Transverse colon (tissue), 4 donors: Measurements from ENCODE around the gene CCDC85C. TPM values are rescaled to one million over a fixed set of nuclear protein-coding genes. Genes with fewer than 3 reads are reported as not detected.

ENCODE experiments used
- DNase-seq: peaks from one replicate; pipeline ENCODE4 v3.0.0-alpha.2; 2019
- H3K27ac ChIP-seq, 4 donors: fragments of 200-600 bp; sonication (generic); 2 replicates each; pipeline ENCODE4 v1.5.1; 2016 to 2018; ENCODE audit warnings: inconsistent platforms in 4 of 4
- H3K27me3 ChIP-seq: fragments of 200-600 bp; sonication (generic); 2 replicates; pipeline ENCODE4 v1.5.1; 2017; ENCODE audit warnings: inconsistent platforms
- H3K36me3 ChIP-seq, 4 donors: fragments of 200-600 bp; sonication (generic); 2 replicates each; pipeline ENCODE4 v1.5.1; 2017 to 2019; ENCODE audit warnings: inconsistent platforms in 4 of 4
- H3K4me1 ChIP-seq, 4 donors: fragments of 200-600 bp; sonication (generic); 2 replicates each; pipeline ENCODE4 v1.5.1; 2017 to 2020; ENCODE audit warnings: inconsistent platforms in 4 of 4
- H3K4me3 ChIP-seq, 4 donors: fragments of 200-600 bp; sonication (generic); 1 replicate in 1 of 4; 2 replicates in 3 of 4; pipeline versions ENCODE4 v1.5.1 to v1.6.1; 2017 to 2019; ENCODE audit warnings: inconsistent platforms in 4 of 4
- H3K9me3 ChIP-seq, 2 donors: fragments of 200-600 bp; sonication (generic); 2 replicates each; pipeline ENCODE4 v1.5.1; 2017 to 2019; ENCODE audit warnings: inconsistent platforms in 2 of 2
- CTCF ChIP-seq, 5 experiments: fragments of 200-600 bp in 3 of 5; fragments of 450-650 bp in 2 of 5; sonication (generic) in 3 of 5; IDR thresholded peaks; 1 replicate in 2 of 5; 2 replicates in 3 of 5; pipeline ENCODE4 v1.5.1; 2016 to 2017; ENCODE audit warnings: antibody characterized with exemption in 5 of 5, inconsistent platforms in 3 of 5, mild to moderate bottlenecking in 2 of 5, moderate library complexity in 1 of 5
- EP300 ChIP-seq: sonication (generic); formaldehyde crosslinking; IDR thresholded peaks from one replicate; pipeline ENCODE4 v1.6.1; 2017; ENCODE audit warnings: antibody characterized with exemption, low read depth
- POLR2A ChIP-seq: fragments of 450-650 bp; IDR thresholded peaks from one replicate; pipeline ENCODE4 v1.6.1; 2016; ENCODE audit warnings: antibody characterized with exemption, mild to moderate bottlenecking, moderate library complexity
- POLR2AphosphoS5 ChIP-seq, 3 donors: sonication (generic); formaldehyde crosslinking; IDR thresholded peaks; one replicate each; pipeline ENCODE4 v1.6.1; 2016; ENCODE audit warnings: antibody characterized with exemption in 3 of 3
- WGBS, 2 donors: methylation state at CpG; one replicate each; pipeline ENCODE4 v1.1.5; 2018; ENCODE audit warnings: low coverage in 1 of 2; 5-methylcytosine and 5-hydroxymethylcytosine counted together
- in situ Hi-C, 4 donors: fragments of 200-750 bp; cut with MboI; loops; one replicate each; pipeline versions ENCODE4 v1.15.0 to v1.15.1; 2017; ENCODE audit warnings: low sequenced_read_pairs in 3 of 4, low pct_ligation_motif_present in 1 of 4, low pct_unique_long_range_greater_than_20kb in 1 of 4
- intact Hi-C: fragments of 100-400 bp; cut with DNase I; formaldehyde crosslinking; loops from one replicate; pipeline ENCODE4 v1.15.1; 2023; ENCODE audit warnings: low total_unique reads
- total RNA-seq, 4 donors: library from RNA; depleted of rRNA; stranded (reverse); fragments of >200 nt; gene quantifications; one replicate each; pipeline ENCODE4 v1.1.0, GENCODE V29; 2016

CCDC85C gene
- total RNA-seq, 4 donors from 2014 or later: 19.3 to 55.4 (median 45.7) TPM

GRCh38 chr14:99575043-99576023 lies 28.7 kb downstream of the CCDC85C start:
- no peak overlapping the region for H3K4me3 ChIP-seq
- no peaks in the 10 kb centered on the region for H3K36me3 ChIP-seq
- no peaks in the 10 kb centered on the region for H3K9me3 ChIP-seq
- peak overlapping the region; percentile 77 to 86 (median 84) for H3K27ac ChIP-seq
- WGBS, 2 donors: 73% methylated on average over 12 of the region's 22 CpGs; no CpG with 5 or more reads in 1 of the 2 donors
- in situ Hi-C loops (no loop called here), intact Hi-C loops (no loop called here)
- peak in 2 of 3 donors; percentile 33 to 49 for TF ChIP-seq POLR2AphosphoS5 (IDR thresholded peaks at IDR 0.05)
- TF ChIP-seq CTCF (IDR thresholded peaks at IDR 0.05): no peak
- DNase-seq: peak; percentile 91
- H3K4me1 ChIP-seq: peaks cover 92 to 100% (median 95%) of the 10 kb centered on the region in 4 donors
- no peaks in the 10 kb centered on the region for H3K27me3 ChIP-seq

- Histone ChIP-seq H3K27me3 (no peaks in the 10 kb centered on the region), H3K9me3 (no peaks in the 10 kb centered on the region), H3K4me1 (peaks cover 92 to 100% (median 95%) of the 10 kb centered on the region in 4 donors), H3K4me3 (no peak overlapping the region), H3K27ac (peak overlapping the region; percentile 77 to 86 (median 84)), H3K36me3 (no peaks in the 10 kb centered on the region)
- TF ChIP-seq POLR2A: no peak
- TF ChIP-seq EP300: no peak
- peak in 1 of 3 donors; percentile 28 for TF ChIP-seq POLR2AphosphoS5 (IDR thresholded peaks at IDR 0.05)
- peak in 2 of 5 experiments; percentile 14 to 18 for TF ChIP-seq CTCF (IDR thresholded peaks at IDR 0.05)
- intact Hi-C loops: no loop called here
- DNase-seq: peak; percentile 78
- 35% methylated on average over 11 of the region's 11 CpGs; no CpG with 5 or more reads in 1 of the 2 donors for WGBS, 2 donors
- in situ Hi-C loops: no loop called here
These were observed 29.7 kb downstream of the CCDC85C start for GRCh38 chr14:99574099-99574880.

- WGBS, 2 donors: 77% methylated on average over 14 of the region's 15 CpGs; no CpG with 5 or more reads in 1 of the 2 donors
- TF ChIP-seq EP300 (no peak), CTCF (IDR thresholded peaks at IDR 0.05) (no peak), POLR2A (no peak), POLR2AphosphoS5 (IDR thresholded peaks at IDR 0.05) (no peak)
- Histone ChIP-seq H3K4me1 (peaks cover 91 to 100% (median 95%) of the 10 kb centered on the region in 4 donors), H3K27me3 (no peaks in the 10 kb centered on the region), H3K9me3 (no peaks in the 10 kb centered on the region), H3K36me3 (no peaks in the 10 kb centered on the region), H3K27ac (peak overlapping the region; percentile 77 to 86 (median 84)), H3K4me3 (no peak overlapping the region)
- intact Hi-C loops: no loop called here
- in situ Hi-C loops: no loop called here
- no peak for DNase-seq
These were observed 30.4 kb downstream of the CCDC85C start for GRCh38 chr14:99573436-99574098.
